Stimulated activated CD8-positive, alpha-beta memory T cell treated with anti-CD3 and anti-CD28 coated beads, Interleukin-15, amount 100 ng/mL, for 1 hour (primary cell): ENCODE results near the gene SYT1.

Source experiments
- DNase-seq: peaks from one replicate; pipeline ENCODE4 v3.0.0-alpha.2; 2020; ENCODE audit warnings: low read depth

Gene SYT1

GRCh38 chr12:79227091-79227490 lies 362.5 kb downstream of the SYT1 start:
- no peak for DNase-seq

GRCh38 chr12:79227646-79228045 lies 363.1 kb downstream of the SYT1 start:
- no peak for DNase-seq

DNA sequence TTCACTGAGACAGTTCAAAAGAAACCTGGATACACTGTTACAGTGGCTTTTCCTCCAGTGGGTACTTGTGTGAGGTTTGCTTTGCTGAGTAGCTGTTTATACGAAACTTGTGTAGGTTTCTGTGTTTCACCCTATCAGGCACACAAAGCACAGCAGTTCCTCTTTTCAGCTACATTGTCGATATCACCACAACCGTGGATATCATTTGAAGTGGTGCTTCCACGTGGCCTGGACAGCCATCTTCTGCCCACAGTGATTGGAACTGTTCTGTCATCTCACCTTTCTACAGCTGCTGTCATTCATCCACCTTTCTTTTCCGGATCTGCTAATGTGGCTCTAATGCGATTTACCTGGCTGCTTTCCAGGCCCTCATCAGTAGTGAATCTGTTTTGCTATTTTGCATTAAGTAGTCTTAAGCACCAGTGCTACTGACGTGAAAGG lies 368.8 kb downstream of the SYT1 start:
- no peak for DNase-seq

DNA sequence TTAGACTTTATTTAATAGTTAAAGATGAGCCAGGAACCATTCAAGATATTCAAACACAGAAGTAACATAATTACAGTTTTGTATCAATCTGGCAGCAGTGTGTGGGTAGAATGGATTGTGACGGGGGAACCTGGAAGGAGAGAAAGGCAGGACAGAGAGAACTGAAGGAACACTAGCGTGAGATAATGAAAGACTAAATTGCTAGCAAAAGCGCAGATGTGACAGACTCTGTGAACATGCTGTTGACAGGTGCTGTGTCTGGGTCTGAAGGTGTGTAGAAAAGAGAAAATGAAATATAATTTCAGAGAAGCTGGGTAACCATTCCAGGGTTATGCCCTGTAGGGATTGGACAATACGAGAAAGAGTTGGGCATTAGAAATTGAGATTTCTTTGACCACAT lies 372.3 kb downstream of the SYT1 start:
- no peak for DNase-seq

DNA sequence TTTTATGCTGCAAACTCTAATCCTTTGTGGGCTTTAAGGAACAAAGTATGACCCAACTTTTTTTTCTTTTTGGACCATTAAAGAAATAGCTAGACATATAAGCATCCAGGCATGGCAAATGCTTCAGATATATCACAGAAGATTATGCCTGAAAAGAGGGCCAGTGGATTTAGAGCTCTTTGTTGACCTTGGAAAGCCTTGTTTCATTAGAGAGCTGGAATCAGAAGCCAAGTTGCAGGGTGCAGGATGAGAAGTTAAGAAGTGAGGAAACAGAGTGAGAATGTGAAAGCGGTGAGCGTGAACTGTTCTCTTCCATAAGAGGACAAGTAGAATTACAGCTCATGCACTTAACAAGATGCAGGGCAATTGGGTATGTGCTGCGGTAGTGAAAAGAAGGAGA lies 373.7 kb downstream of the SYT1 start:
- DNase-seq: no peak

DNA sequence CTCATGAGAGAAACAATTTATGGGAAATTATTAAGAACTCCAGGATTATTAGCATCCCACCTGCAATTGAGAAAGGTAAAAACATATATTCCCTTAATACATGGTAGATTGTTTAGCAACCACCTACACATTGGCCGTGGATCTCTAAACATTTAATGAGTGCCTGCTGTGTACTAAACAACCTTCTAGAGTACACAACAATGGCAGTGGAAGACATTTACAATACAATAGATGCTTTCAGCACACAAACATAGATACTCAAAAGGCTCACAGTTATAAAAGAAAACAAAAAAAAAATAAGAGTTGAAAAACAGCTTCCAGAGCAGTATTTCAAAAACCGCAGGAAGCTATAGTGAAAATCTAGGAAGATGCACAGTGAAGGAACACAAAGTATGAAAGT lies 382.9 kb downstream of the SYT1 start:
- no peak for DNase-seq

- no peak for DNase-seq
These were observed 385.6 kb downstream of the SYT1 start for GRCh38 chr12:79250186-79250585.

- no peak for DNase-seq
These were observed 386.6 kb downstream of the SYT1 start for GRCh38 chr12:79250960-79251755.

DNA sequence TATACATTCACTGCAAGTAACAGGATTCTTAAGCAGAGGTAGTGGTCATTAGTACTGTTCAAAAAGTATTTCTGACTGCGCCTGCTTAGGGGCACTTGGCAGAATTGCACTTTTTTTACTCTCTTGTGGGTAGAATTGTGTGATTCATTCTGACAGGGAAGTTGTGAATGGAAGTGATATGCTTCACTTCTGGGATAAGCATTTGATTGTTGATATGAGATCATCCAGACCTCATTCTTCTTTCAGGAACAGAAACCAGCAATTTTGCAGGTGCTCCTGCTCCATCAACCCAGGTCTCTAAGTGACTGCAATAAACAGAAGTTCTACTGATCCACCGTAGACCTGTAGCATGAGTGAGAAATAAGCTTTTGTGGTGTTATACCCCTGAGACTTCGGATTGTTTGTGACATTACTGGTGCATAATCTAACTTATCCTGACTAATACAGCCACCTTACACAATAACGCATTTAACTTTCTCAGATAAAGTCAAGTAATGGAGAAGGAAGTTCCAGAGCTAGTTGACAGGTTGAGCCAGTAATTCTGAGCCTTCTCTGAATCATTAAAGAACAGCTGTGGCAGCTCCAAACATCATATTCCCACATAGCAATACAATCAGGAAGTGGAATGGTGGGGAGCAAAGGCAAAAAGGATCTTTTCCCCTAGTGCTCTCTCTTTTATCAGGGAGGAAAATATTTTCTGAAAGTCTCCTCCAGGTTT lies 387.9 kb downstream of the SYT1 start:
- DNase-seq: no peak

DNA sequence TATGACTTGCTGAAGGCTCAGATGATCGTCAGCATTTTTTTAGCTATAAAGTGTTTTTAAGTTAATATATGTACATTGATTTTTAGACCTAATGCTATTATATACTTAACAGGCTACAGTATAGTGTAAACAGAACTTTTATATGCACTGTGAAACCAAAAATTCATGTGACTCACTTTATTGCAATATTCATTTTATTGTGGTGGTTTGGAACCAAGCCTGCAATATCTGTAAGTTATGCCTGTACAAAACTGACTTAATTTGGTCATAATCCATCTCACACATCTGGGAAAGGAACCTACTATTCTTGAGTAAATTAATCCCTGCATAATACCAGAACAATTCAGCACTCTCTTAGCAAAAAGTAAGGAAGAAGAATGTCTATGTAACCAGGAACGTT lies 390.7 kb downstream of the SYT1 start:
- DNase-seq: no peak

DNA sequence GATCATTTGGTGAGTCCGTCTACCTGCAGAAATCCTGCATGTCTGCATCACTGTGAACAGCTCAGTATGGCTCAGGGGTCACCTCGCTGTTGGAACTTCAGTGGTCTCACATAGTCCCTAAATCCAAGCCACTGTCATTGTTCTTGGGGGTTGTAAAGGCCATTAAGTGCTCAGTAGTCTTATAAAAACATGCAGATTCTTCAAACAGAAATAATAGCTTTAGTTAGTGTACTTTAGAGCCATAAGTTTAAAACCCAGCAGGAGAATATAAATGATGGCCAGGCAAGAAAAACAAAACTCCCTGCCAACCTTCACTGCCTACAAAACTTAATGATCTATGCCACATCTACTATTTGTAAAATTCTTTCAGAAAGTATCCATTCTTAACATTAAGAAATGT lies 396.3 kb downstream of the SYT1 start:
- DNase-seq: no peak

DNA sequence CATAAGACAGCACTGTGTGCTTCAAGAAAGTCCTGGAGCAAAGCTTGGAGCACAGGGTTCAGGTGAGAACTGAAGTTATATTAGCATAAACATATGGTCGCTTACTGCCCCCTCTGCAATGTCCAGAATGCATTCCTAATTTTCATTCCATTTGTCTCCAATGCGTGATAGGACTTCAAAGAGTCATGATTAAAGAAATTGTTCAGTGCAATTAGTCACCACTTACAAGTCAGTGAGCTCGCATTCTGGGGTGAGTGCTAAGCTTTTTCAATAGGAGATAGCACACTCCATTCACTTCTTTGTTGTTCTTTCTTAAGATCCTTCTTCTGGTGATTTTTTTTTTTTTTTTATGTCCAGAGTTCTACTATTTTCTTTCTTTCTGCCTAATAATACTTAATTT lies 398.4 kb downstream of the SYT1 start:
- DNase-seq: no peak

DNA sequence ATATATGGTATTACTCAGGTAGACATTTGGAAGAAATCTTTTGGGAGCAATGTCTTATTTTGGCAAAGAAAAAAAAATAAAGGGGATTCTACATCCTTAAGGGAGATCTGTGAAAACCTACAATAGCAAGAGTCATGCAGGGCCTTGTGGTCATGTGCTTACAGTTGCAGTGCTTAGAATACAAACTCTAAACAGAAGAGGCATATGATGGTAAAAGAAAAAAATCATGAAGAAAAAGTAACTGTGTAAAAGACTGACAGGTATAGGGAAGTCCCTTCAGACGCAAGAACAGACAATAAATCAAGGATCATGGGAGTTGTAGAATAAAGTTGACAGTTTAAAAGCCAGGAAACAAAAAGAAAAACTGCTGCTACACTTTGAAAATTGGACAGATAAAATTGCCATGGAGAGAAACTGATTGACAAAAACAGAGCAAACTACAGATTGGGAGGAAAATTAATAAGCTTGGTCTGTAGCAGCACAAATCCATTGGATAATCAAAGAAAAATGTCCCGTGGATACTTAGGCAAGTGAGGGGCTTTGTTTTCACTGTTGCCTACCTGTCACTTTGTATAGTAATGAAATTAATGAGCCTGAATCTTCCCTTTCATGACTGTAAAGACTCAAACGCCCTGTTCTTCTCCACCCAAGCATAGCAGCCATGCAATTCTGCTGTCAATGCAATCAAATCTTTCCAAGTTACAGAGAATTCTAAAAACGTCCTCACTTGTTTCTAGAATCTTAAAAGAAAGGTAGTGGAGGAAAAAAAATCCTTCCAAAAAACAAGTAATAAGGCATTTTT lies 402.0 kb downstream of the SYT1 start:
- DNase-seq: no peak

- no peak for DNase-seq
These were observed 403.0 kb downstream of the SYT1 start for GRCh38 chr12:79267580-79267979.

- DNase-seq: no peak
These were observed 410.0 kb downstream of the SYT1 start for GRCh38 chr12:79274501-79275064.

GRCh38 chr12:79275631-79276030 lies 411.1 kb downstream of the SYT1 start:
- no peak for DNase-seq

GRCh38 chr12:79283364-79283763 lies 418.8 kb downstream of the SYT1 start:
- DNase-seq: no peak

DNA sequence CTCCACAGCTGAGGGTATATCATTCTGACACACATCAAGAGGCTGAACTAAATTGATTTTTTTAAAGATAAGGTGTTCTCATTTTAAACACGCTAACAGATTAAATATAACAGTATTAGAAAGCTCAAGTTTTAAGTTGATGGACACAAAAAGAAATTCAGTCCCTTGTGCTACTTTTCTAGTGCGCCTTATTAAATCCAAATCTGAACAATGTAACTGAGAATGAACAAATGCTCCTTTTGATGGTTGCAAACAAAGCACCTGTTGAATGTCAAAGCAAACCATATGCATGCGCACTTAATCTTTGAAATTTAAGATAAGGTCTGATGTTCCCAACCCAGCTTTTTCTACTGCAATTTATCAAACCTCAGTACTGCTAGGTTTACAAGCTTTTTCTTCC lies 424.3 kb downstream of the SYT1 start:
- DNase-seq: no peak

DNA sequence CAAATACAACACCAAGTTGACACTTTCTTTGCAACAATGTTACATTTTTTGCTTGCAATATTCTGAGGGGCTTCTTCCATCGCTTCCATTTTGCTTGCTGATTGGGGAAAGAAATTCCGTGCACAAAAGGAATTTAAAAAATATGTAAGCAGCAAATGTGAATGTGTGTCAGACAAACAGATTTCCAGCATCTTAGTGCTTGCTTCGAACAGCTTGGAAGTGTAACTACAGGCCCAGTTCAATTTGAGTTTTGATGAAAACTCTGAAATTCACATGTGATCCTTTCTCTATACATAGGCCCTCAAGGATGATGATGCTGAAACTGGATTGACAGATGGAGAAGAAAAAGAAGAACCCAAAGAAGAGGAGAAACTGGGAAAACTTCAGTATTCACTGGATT lies 427.1 kb downstream of the SYT1 start:
- DNase-seq: no peak

- no peak for DNase-seq
These were observed 430.0 kb downstream of the SYT1 start for GRCh38 chr12:79294590-79294989.

DNA sequence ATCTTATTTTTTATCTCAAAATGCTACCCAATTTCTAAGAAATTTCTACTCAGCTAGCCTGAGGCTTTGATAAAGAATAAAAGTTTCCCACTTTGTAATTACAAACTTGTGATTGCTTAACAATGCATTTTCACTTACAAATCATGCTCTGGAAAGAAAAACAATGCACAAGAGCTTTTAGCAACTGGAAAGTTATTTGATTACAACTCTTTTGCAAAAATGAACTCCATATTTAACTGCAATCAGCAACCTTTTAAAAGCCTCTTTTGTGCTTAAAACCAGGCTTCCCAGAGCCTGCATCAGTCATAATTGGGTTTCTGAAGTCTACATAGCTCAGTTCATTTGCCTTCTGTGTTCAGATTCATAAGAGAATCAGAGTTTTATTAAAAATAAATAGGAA lies 431.0 kb downstream of the SYT1 start:
- no peak for DNase-seq

- no peak for DNase-seq
These were observed 431.6 kb downstream of the SYT1 start for GRCh38 chr12:79296133-79296532.

GRCh38 chr12:79296871-79297270 lies 432.3 kb downstream of the SYT1 start:
- no peak for DNase-seq
